Upper lobe of right lung (tissue), 1 donor: ENCODE measurements around the gene NEDD4L. TPM values are rescaled to one million over a fixed set of nuclear protein-coding genes. Genes with fewer than 3 reads are reported as not detected.
A peak's percentile ranks its signal among the peaks of the same experiment; 100 is the strongest.

Source experiments
- ATAC-seq: fragments of 200-7000 bp; cut with Tn5 transposase; one replicate; pipeline ENCODE4 v1.9.1; 2020; ENCODE audit warnings: mild to moderate bottlenecking, moderate library complexity
- DNase-seq: peaks from one replicate; pipeline ENCODE4 v3.0.0-alpha.2; 2020
- H3K27ac ChIP-seq: fragments of 200-600 bp; one replicate; pipeline ENCODE4 v1.8.0; 2022
- H3K27me3 ChIP-seq: fragments of 200-600 bp; one replicate; pipeline ENCODE4 v1.8.0; 2022; ENCODE audit warnings: mild to moderate bottlenecking
- H3K36me3 ChIP-seq: fragments of 200-600 bp; one replicate; pipeline ENCODE4 v1.8.0; 2022
- H3K4me1 ChIP-seq: fragments of 200-600 bp; one replicate; pipeline ENCODE4 v1.8.0; 2022
- H3K4me3 ChIP-seq: fragments of 200-600 bp; one replicate; pipeline ENCODE4 v1.8.0; 2022; ENCODE audit warnings: mild to moderate bottlenecking
- H3K9me3 ChIP-seq: fragments of 200-600 bp; one replicate; pipeline ENCODE4 v1.8.0; 2022
- CTCF ChIP-seq: fragments of 200-600 bp; IDR thresholded peaks from one replicate; pipeline ENCODE4 v1.8.0; 2022; ENCODE audit warnings: antibody characterized with exemption
- intact Hi-C: fragments of 100-400 bp; cut with DNase I; formaldehyde crosslinking; loops from one replicate; pipeline ENCODE4 v1.11.0; 2022
- total RNA-seq: library from RNA; stranded (reverse); fragmentation: NEBNext Ultra II Directional; extraction: Animal tissue kit (Norgen Biotek cat#: 25700); gene quantifications from one replicate; pipeline ENCODE4 v1.2.1, GENCODE V29; 2021
- donor health status: DM: no; HTN: yes; CAD: no; lungs with severe emphysema.

Gene NEDD4L
- total RNA-seq, 1 donor from 2014 or later: 192 TPM

- ATAC-seq (peak; percentile 27), DNase-seq (no peak)
- TF ChIP-seq CTCF: no peak
- Histone ChIP-seq H3K9me3 (no peaks in the 10 kb centered on the region), H3K27me3 (no peaks in the 10 kb centered on the region), H3K36me3 (peaks cover 48% of the 10 kb centered on the region), H3K4me3 (no peak overlapping the region), H3K4me1 (no peaks in the 10 kb centered on the region), H3K27ac (no peak overlapping the region)
- intact Hi-C loops: no loop called here
These were observed 325.6 kb downstream of the NEDD4L start for GRCh38 chr18:58369616-58370015.

GRCh38 chr18:58370038-58370580, 326.1 kb downstream of the NEDD4L start:
- no peak for TF ChIP-seq CTCF
- DNase-seq: no peak
- no peaks in the 10 kb centered on the region for H3K4me1 ChIP-seq
- H3K4me3 ChIP-seq: no peak overlapping the region
- peaks cover 43% of the 10 kb centered on the region for H3K36me3 ChIP-seq
- H3K9me3 ChIP-seq: no peaks in the 10 kb centered on the region
- no peak overlapping the region for H3K27ac ChIP-seq
- intact Hi-C loops: no loop called here
- ATAC-seq: no peak
- H3K27me3 ChIP-seq: no peaks in the 10 kb centered on the region

- Histone ChIP-seq H3K27ac (no peak overlapping the region), H3K4me3 (no peak overlapping the region), H3K9me3 (no peaks in the 10 kb centered on the region), H3K36me3 (peaks cover 40% of the 10 kb centered on the region), H3K4me1 (no peaks in the 10 kb centered on the region), H3K27me3 (no peaks in the 10 kb centered on the region)
- no peak for DNase-seq
- no peak for ATAC-seq
- intact Hi-C loops: no loop called here
- no peak for TF ChIP-seq CTCF
These were observed 326.6 kb downstream of the NEDD4L start for GRCh38 chr18:58370612-58371011.

GRCh38 chr18:58373481-58373880, 329.5 kb downstream of the NEDD4L start:
- no peaks in the 10 kb centered on the region for H3K27me3 ChIP-seq
- peaks cover 30% of the 10 kb centered on the region for H3K36me3 ChIP-seq
- H3K27ac ChIP-seq: no peak overlapping the region
- TF ChIP-seq CTCF: no peak
- ATAC-seq: no peak
- H3K4me3 ChIP-seq: no peak overlapping the region
- no peaks in the 10 kb centered on the region for H3K9me3 ChIP-seq
- no peak for DNase-seq
- H3K4me1 ChIP-seq: no peaks in the 10 kb centered on the region
- intact Hi-C loops: no loop called here

- H3K36me3 ChIP-seq: peaks cover 32% of the 10 kb centered on the region
- DNase-seq (no peak), ATAC-seq (peak; percentile 12)
- H3K27me3 ChIP-seq: no peaks in the 10 kb centered on the region
- intact Hi-C loops: no loop called here
- no peaks in the 10 kb centered on the region for H3K4me1 ChIP-seq
- H3K9me3 ChIP-seq: no peaks in the 10 kb centered on the region
- no peak overlapping the region for H3K4me3 ChIP-seq
- no peak for TF ChIP-seq CTCF
- H3K27ac ChIP-seq: no peak overlapping the region
These were observed 331.0 kb downstream of the NEDD4L start for GRCh38 chr18:58375051-58375450.
